Measurements from ENCODE around the gene GABARAP. TPM values are rescaled to one million over a fixed set of nuclear protein-coding genes. Genes with fewer than 3 reads are reported as not detected.

GABARAP gene
- total RNA-seq, 1 experiment from 2014 or later = 228 TPM

DNA sequence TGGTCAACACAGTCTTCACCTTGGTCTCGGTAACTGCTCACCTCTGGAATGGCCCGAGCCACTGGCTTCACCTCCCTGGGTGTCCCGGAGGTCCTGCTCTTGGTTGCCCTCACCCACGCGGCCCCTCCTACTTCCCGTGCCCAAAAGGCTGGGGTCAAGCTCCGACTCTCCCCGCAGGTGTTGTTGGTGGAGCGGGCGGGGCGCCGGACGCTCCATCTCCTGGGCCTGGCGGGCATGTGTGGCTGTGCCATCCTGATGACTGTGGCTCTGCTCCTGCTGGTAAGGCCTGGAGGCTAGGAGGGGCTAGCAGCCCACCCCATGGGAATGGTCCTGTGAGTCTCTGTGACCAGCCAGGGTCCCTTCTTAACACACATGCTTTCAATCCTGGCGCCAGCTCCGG, 42.7 kb upstream of the GABARAP start:
- H3K4me1 Mint-ChIP-seq = peaks cover 21% of the 10 kb centered on the region
- no peak overlapping the region for H3K4me3 Mint-ChIP-seq
- DNase-seq (ENCODE audit: low spot score) (no peak), ATAC-seq (no peak)
- no peak for TF ChIP-seq HMGA2 (CRISPR knock-in tag; IDR thresholded peaks at IDR 0.05)
- no peak for TF ChIP-seq JUN (CRISPR knock-in tag; IDR thresholded peaks at IDR 0.05)
- TF ChIP-seq OVOL2 (CRISPR knock-in tag; IDR thresholded peaks at IDR 0.05; ENCODE audit: borderline replicate concordance) = no peak
- no peak for TF ChIP-seq ERG (CRISPR knock-in tag; IDR thresholded peaks at IDR 0.05)
- TF ChIP-seq E2F5 (CRISPR knock-in tag; IDR thresholded peaks at IDR 0.05) = no peak
- TF ChIP-seq NFATC4 (CRISPR knock-in tag; IDR thresholded peaks at IDR 0.05) = no peak
- TF ChIP-seq CREB1 (CRISPR knock-in tag; IDR thresholded peaks at IDR 0.05) = no peak
- H3K9me3 Mint-ChIP-seq = no peaks in the 10 kb centered on the region
- H3K36me3 Mint-ChIP-seq = no peaks in the 10 kb centered on the region; the same call in 1 of the 2 replicates
- CTCF ChIA-PET = interaction anchor here (0.8 to 7.0 kb wide), 3 partner anchors 12 to 96 kb away, joined by 3 to 119 read pairs (median 4); partner anchors contain the start of genes NEURL4 and TNK1
- POLR2A ChIA-PET = interaction anchor here (0.9 kb wide), 1 partner anchor 12 kb away, joined by 3 read pairs; no protein-coding TSS in a partner anchor
- peaks cover 21% of the 10 kb centered on the region for H3K27me3 Mint-ChIP-seq (ENCODE audit: low read depth)
- H3K27ac Mint-ChIP-seq = no peak overlapping the region

GRCh38 chr17:7283471-7284216, 41.4 kb upstream of the GABARAP start:
- Mint-ChIP-seq H3K4me3 (peak overlapping the region; percentile 30; the same call in 1 of the 2 replicates), H3K27me3 (ENCODE audit: low read depth) (peaks cover 21% of the 10 kb centered on the region), H3K9me3 (no peaks in the 10 kb centered on the region), H3K36me3 (no peaks in the 10 kb centered on the region; the same call in 1 of the 2 replicates), H3K4me1 (peaks cover 22% of the 10 kb centered on the region), H3K27ac (no peak overlapping the region)
- ATAC-seq (no peak), DNase-seq (ENCODE audit: low spot score) (no peak)
- ChIA-PET CTCF (interaction anchor here (2.7 to 7.0 kb wide), 2 partner anchors 14 to 30 kb away, joined by 14 to 119 read pairs; no protein-coding TSS in a partner anchor), POLR2A (no interaction called here)
- TF ChIP-seq USF2 (CRISPR knock-in tag; IDR thresholded peaks at IDR 0.05) (no peak), ZNF396 (CRISPR knock-in tag; IDR thresholded peaks at IDR 0.05; ENCODE audit: borderline replicate concordance) (no peak), JUN (CRISPR knock-in tag; IDR thresholded peaks at IDR 0.05) (no peak), ATF3 (CRISPR knock-in tag; conservative IDR thresholded peaks at IDR 0.05) (no peak), ZNF423 (CRISPR knock-in tag; IDR thresholded peaks at IDR 0.05) (no peak), SP1 (CRISPR knock-in tag; conservative IDR thresholded peaks at IDR 0.05) (no peak), ESRRA (CRISPR knock-in tag; IDR thresholded peaks at IDR 0.05; ENCODE audit: borderline replicate concordance) (no peak), EMX1 (CRISPR knock-in tag; IDR thresholded peaks at IDR 0.05) (no peak), ZNF219 (CRISPR knock-in tag; IDR thresholded peaks at IDR 0.05; ENCODE audit: borderline replicate concordance) (no peak), PRRX2 (CRISPR knock-in tag; IDR thresholded peaks at IDR 0.05) (no peak)
- TF ChIP-seq, protein P1, sequence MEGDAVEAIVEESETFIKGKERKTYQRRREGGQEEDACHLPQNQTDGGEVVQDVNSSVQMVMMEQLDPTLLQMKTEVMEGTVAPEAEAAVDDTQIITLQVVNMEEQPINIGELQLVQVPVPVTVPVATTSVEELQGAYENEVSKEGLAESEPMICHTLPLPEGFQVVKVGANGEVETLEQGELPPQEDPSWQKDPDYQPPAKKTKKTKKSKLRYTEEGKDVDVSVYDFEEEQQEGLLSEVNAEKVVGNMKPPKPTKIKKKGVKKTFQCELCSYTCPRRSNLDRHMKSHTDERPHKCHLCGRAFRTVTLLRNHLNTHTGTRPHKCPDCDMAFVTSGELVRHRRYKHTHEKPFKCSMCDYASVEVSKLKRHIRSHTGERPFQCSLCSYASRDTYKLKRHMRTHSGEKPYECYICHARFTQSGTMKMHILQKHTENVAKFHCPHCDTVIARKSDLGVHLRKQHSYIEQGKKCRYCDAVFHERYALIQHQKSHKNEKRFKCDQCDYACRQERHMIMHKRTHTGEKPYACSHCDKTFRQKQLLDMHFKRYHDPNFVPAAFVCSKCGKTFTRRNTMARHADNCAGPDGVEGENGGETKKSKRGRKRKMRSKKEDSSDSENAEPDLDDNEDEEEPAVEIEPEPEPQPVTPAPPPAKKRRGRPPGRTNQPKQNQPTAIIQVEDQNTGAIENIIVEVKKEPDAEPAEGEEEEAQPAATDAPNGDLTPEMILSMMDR (IDR thresholded peaks at IDR 0.05) = no peak
- TF ChIP-seq, protein P2, sequence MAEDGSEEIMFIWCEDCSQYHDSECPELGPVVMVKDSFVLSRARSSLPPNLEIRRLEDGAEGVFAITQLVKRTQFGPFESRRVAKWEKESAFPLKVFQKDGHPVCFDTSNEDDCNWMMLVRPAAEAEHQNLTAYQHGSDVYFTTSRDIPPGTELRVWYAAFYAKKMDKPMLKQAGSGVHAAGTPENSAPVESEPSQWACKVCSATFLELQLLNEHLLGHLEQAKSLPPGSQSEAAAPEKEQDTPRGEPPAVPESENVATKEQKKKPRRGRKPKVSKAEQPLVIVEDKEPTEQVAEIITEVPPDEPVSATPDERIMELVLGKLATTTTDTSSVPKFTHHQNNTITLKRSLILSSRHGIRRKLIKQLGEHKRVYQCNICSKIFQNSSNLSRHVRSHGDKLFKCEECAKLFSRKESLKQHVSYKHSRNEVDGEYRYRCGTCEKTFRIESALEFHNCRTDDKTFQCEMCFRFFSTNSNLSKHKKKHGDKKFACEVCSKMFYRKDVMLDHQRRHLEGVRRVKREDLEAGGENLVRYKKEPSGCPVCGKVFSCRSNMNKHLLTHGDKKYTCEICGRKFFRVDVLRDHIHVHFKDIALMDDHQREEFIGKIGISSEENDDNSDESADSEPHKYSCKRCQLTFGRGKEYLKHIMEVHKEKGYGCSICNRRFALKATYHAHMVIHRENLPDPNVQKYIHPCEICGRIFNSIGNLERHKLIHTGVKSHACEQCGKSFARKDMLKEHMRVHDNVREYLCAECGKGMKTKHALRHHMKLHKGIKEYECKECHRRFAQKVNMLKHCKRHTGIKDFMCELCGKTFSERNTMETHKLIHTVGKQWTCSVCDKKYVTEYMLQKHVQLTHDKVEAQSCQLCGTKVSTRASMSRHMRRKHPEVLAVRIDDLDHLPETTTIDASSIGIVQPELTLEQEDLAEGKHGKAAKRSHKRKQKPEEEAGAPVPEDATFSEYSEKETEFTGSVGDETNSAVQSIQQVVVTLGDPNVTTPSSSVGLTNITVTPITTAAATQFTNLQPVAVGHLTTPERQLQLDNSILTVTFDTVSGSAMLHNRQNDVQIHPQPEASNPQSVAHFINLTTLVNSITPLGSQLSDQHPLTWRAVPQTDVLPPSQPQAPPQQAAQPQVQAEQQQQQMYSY (CRISPR knock-in tag; IDR thresholded peaks at IDR 0.05) = no peak
- TF ChIP-seq, protein P3, sequence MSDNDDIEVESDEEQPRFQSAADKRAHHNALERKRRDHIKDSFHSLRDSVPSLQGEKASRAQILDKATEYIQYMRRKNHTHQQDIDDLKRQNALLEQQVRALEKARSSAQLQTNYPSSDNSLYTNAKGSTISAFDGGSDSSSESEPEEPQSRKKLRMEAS (CRISPR knock-in tag; IDR thresholded peaks at IDR 0.05) = no peak

All from WTC11 (cell line).